ENCODE results near the gene TSPEAR. TPM values are rescaled to one million over a fixed set of nuclear protein-coding genes. Genes with fewer than 3 reads are reported as not detected.

Gene TSPEAR
- total RNA-seq, 2 donors from 2014 or later: 0.85 TPM; not detected in 1

- Histone ChIP-seq H3K4me1 (replicated peaks) (no peaks in the 10 kb centered on the region), H3K4me3 (no peak overlapping the region), H3K9me3 (no peaks in the 10 kb centered on the region), H3K27ac (no peak overlapping the region), H3K36me3 (no peaks in the 10 kb centered on the region), H3K27me3 (replicated peaks; ENCODE audit: insufficient read depth) (peaks cover 8% of the 10 kb centered on the region)
- TF ChIP-seq POLR2A (IDR thresholded peaks at IDR 0.05) (no peak), POLR2AphosphoS5 (IDR thresholded peaks at IDR 0.05) (no peak), CTCF (IDR thresholded peaks at IDR 0.05) (no peak)
- no peak for DNase-seq (ENCODE audit: low spot score)
- intact Hi-C loops (cut with DNase I): loop anchor here (10.0 kb wide), 1 partner anchor 432 kb away; no protein-coding TSS in a partner anchor
- WGBS: 87% methylated on average over 27 of the region's 27 CpGs
Observed at GRCh38 chr21:44502171-44502958, 209.0 kb downstream of the TSPEAR start.

GRCh38 chr21:44500111-44500510 is 211.3 kb downstream of the TSPEAR start:
- 90% methylated on average over 19 of the region's 19 CpGs for WGBS
- no peaks in the 10 kb centered on the region for H3K9me3 ChIP-seq
- no peak overlapping the region for H3K27ac ChIP-seq
- TF ChIP-seq CTCF (IDR thresholded peaks at IDR 0.05): no peak
- no peak for TF ChIP-seq POLR2AphosphoS5 (IDR thresholded peaks at IDR 0.05)
- TF ChIP-seq POLR2A (IDR thresholded peaks at IDR 0.05): no peak
- intact Hi-C loops (cut with DNase I): loop anchor here (10.0 kb wide), 1 partner anchor 435 kb away; no protein-coding TSS in a partner anchor
- no peak overlapping the region for H3K4me3 ChIP-seq
- no peaks in the 10 kb centered on the region for H3K4me1 ChIP-seq (replicated peaks)
- H3K27me3 ChIP-seq (replicated peaks; ENCODE audit: insufficient read depth): peaks cover 12% of the 10 kb centered on the region
- no peak for DNase-seq (ENCODE audit: low spot score)
- no peaks in the 10 kb centered on the region for H3K36me3 ChIP-seq

GRCh38 chr21:44499631-44500030 is 211.7 kb downstream of the TSPEAR start:
- no peaks in the 10 kb centered on the region for H3K9me3 ChIP-seq
- 91% methylated on average over 6 of the region's 23 CpGs for WGBS
- no peaks in the 10 kb centered on the region for H3K36me3 ChIP-seq
- DNase-seq (ENCODE audit: low spot score): no peak
- no peak overlapping the region for H3K27ac ChIP-seq
- no peak for TF ChIP-seq POLR2AphosphoS5 (IDR thresholded peaks at IDR 0.05)
- TF ChIP-seq CTCF (IDR thresholded peaks at IDR 0.05): no peak
- TF ChIP-seq POLR2A (IDR thresholded peaks at IDR 0.05): no peak
- H3K4me1 ChIP-seq (replicated peaks): no peaks in the 10 kb centered on the region
- intact Hi-C loops (cut with DNase I): loop anchor here (10.0 kb wide), 1 partner anchor 435 kb away; no protein-coding TSS in a partner anchor
- H3K4me3 ChIP-seq: no peak overlapping the region
- H3K27me3 ChIP-seq (replicated peaks; ENCODE audit: insufficient read depth): peaks cover 12% of the 10 kb centered on the region

GRCh38 chr21:44499211-44499560 is 212.2 kb downstream of the TSPEAR start:
- intact Hi-C loops (cut with DNase I): no loop called here
- Histone ChIP-seq H3K36me3 (no peaks in the 10 kb centered on the region), H3K4me1 (replicated peaks) (no peaks in the 10 kb centered on the region), H3K27me3 (replicated peaks; ENCODE audit: insufficient read depth) (peaks cover 12% of the 10 kb centered on the region), H3K27ac (no peak overlapping the region), H3K9me3 (no peaks in the 10 kb centered on the region), H3K4me3 (no peak overlapping the region)
- 60% methylated on average over 18 of the region's 18 CpGs for WGBS
- TF ChIP-seq POLR2AphosphoS5 (IDR thresholded peaks at IDR 0.05) (no peak), POLR2A (IDR thresholded peaks at IDR 0.05) (no peak), CTCF (IDR thresholded peaks at IDR 0.05) (no peak)
- no peak for DNase-seq (ENCODE audit: low spot score)

Data from prostate gland (tissue), 2 donors.